HUES48 (cell line): ENCODE results near the gene FGF16.

Source experiments
- H3K27ac ChIP-seq: one replicate; pipeline ENCODE4 v1.7.0; 2013; ENCODE audit warnings: low read depth, low read length, inconsistent platforms
- H3K27me3 ChIP-seq: 2 replicates; pipeline ENCODE4 v1.6.1; 2013; ENCODE audit warnings: mild to moderate bottlenecking, low read length; ENCODE audit not compliant: control insufficient read depth, insufficient read depth
- H3K36me3 ChIP-seq: 2 replicates; pipeline ENCODE4 v1.6.1; 2013; ENCODE audit warnings: low read length; ENCODE audit not compliant: control insufficient read depth, insufficient read depth
- H3K4me1 ChIP-seq: 2 replicates; pipeline ENCODE4 v1.6.1; 2013; ENCODE audit warnings: mild to moderate bottlenecking, low read length; ENCODE audit not compliant: control insufficient read depth, insufficient read depth
- H3K4me3 ChIP-seq: 2 replicates; pipeline ENCODE4 v1.5.1; 2013; ENCODE audit warnings: mild to moderate bottlenecking, low read depth, low read length
- H3K9ac ChIP-seq: 2 replicates; pipeline ENCODE4 v1.6.1; 2013; ENCODE audit warnings: mild to moderate bottlenecking, low read depth, low read length, moderate library complexity
- H3K9me3 ChIP-seq: 2 replicates; pipeline ENCODE4 v1.6.1; 2013; ENCODE audit warnings: low read length; ENCODE audit not compliant: control insufficient read depth, insufficient read depth

Gene FGF16

DNA sequence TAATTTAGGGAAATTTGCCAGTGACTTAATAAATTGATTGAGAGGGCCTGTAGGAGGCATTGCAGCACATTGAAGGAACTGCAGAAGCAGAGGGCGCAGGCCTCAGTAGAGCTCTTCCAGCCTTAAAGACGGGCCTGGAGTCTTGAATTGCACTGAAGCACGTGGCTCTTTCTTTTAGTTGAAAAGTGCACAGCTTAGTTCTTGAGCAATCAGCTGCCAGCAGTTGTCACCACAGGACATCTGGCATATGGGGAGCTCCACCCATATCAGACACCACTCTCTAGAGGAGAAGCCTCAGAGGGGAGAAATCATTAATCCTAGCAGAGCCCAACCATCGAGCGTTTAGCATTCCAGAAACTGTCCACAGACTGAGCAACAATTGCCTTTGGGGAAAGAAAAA is 16.0 kb upstream of the FGF16 start:
- Histone ChIP-seq H3K9ac (no peak overlapping the region), H3K27ac (no peak overlapping the region), H3K36me3 (no peaks in the 10 kb centered on the region), H3K4me3 (no peak overlapping the region), H3K4me1 (no peaks in the 10 kb centered on the region), H3K27me3 (no peaks in the 10 kb centered on the region), H3K9me3 (peaks cover 28% of the 10 kb centered on the region; the same call in 1 of the 2 replicates)

DNA sequence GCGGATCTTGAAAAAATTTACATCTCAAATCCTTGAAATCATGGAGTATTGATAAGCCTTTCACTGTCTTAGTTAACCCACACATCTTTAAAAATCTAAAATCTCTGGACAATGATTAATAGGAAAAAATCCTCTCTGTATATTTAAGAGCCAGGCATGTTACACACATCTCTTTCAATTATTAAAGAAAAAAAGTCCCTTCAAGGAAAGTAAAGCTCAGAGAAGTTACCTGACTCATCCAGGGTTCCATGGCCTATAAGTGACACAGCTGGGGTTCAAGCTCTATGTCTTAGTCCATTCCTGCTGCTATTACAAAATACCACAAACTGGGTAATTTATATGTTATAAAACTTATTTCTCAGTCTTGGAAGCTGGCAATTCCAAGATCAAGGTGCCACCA is 14.2 kb upstream of the FGF16 start:
- Histone ChIP-seq H3K27me3 (no peaks in the 10 kb centered on the region), H3K36me3 (no peaks in the 10 kb centered on the region), H3K9me3 (peaks cover 21% of the 10 kb centered on the region; the same call in 1 of the 2 replicates), H3K27ac (no peak overlapping the region), H3K9ac (no peak overlapping the region), H3K4me1 (no peaks in the 10 kb centered on the region), H3K4me3 (no peak overlapping the region)

GRCh38 chrX:77434962-77435361 is 12.2 kb upstream of the FGF16 start:
- Histone ChIP-seq H3K36me3 (no peaks in the 10 kb centered on the region), H3K4me1 (no peaks in the 10 kb centered on the region), H3K27ac (no peak overlapping the region), H3K4me3 (no peak overlapping the region), H3K27me3 (no peaks in the 10 kb centered on the region), H3K9me3 (peaks cover 16% of the 10 kb centered on the region), H3K9ac (no peak overlapping the region)

GRCh38 chrX:77436271-77436670 is 10.9 kb upstream of the FGF16 start:
- Histone ChIP-seq H3K36me3 (no peaks in the 10 kb centered on the region), H3K4me1 (no peaks in the 10 kb centered on the region), H3K27me3 (no peaks in the 10 kb centered on the region), H3K9ac (no peak overlapping the region), H3K9me3 (peaks cover 23% of the 10 kb centered on the region), H3K27ac (no peak overlapping the region), H3K4me3 (no peak overlapping the region)

GRCh38 chrX:77436682-77437081 is 10.5 kb upstream of the FGF16 start:
- Histone ChIP-seq H3K4me3 (no peak overlapping the region), H3K9ac (no peak overlapping the region), H3K9me3 (peaks cover 24% of the 10 kb centered on the region)

GRCh38 chrX:77440330-77440729 is 6.9 kb upstream of the FGF16 start:
- Histone ChIP-seq H3K4me3 (no peak overlapping the region), H3K27me3 (no peaks in the 10 kb centered on the region), H3K36me3 (no peaks in the 10 kb centered on the region), H3K27ac (no peak overlapping the region), H3K9me3 (peaks cover 36% of the 10 kb centered on the region), H3K9ac (no peak overlapping the region), H3K4me1 (peaks cover 5% of the 10 kb centered on the region; the same call in 1 of the 2 replicates)

More at GRCh38 chrX:77436682-77437081, 10.5 kb upstream of the FGF16 start:
- Histone ChIP-seq H3K27ac (no peak overlapping the region), H3K27me3 (no peaks in the 10 kb centered on the region), H3K4me1 (0 out of 2 replicates have a peak, but pooled peaks cover 2% of the 10 kb centered on the region), H3K36me3 (no peaks in the 10 kb centered on the region)

GRCh38 chrX:77441033-77441432 is 6.2 kb upstream of the FGF16 start:
- H3K9ac ChIP-seq, result no peak overlapping the region
- H3K27ac ChIP-seq, result no peak overlapping the region
- no peak overlapping the region for H3K4me3 ChIP-seq
- peaks cover 5% of the 10 kb centered on the region; the same call in 1 of the 2 replicates for H3K4me1 ChIP-seq
- no peaks in the 10 kb centered on the region for H3K36me3 ChIP-seq
- peaks cover 41% of the 10 kb centered on the region for H3K9me3 ChIP-seq
- no peaks in the 10 kb centered on the region; the same call in 1 of the 2 replicates for H3K27me3 ChIP-seq

- H3K27ac ChIP-seq, result no peak overlapping the region
- H3K36me3 ChIP-seq, result no peaks in the 10 kb centered on the region
- H3K4me1 ChIP-seq, result peaks cover 5% of the 10 kb centered on the region; the same call in 1 of the 2 replicates
- H3K27me3 ChIP-seq, result peaks cover 4% of the 10 kb centered on the region; the same call in 1 of the 2 replicates
- no peak overlapping the region for H3K4me3 ChIP-seq
- H3K9me3 ChIP-seq, result peaks cover 44% of the 10 kb centered on the region
- no peak overlapping the region for H3K9ac ChIP-seq
Measured at GRCh38 chrX:77441479-77441878, 5.7 kb upstream of the FGF16 start.

DNA sequence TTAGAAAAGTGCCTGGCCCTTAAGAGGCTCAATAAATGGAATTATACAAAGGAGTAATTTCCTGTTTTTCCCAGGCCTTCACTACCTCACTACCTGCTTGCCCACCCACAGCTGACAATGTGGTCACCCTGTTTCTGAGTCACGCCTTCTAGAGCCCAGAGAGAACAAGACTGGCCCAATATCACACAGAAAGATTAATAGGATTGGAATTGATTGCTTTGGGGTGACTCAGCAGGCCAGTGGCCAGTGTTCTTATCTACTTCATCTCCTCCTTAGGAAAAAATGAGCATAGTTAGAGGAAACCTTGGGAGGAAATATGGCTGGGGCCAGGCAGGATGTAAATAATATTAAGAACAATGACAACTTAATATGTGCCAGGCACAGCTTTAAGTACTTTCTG is 4.5 kb upstream of the FGF16 start:
- peaks cover 14% of the 10 kb centered on the region; the same call in 1 of the 2 replicates for H3K27me3 ChIP-seq
- no peak overlapping the region for H3K4me3 ChIP-seq
- H3K36me3 ChIP-seq, result no peaks in the 10 kb centered on the region
- peaks cover 5% of the 10 kb centered on the region; the same call in 1 of the 2 replicates for H3K4me1 ChIP-seq
- no peak overlapping the region for H3K9ac ChIP-seq
- H3K9me3 ChIP-seq, result peaks cover 44% of the 10 kb centered on the region
- H3K27ac ChIP-seq, result no peak overlapping the region

DNA sequence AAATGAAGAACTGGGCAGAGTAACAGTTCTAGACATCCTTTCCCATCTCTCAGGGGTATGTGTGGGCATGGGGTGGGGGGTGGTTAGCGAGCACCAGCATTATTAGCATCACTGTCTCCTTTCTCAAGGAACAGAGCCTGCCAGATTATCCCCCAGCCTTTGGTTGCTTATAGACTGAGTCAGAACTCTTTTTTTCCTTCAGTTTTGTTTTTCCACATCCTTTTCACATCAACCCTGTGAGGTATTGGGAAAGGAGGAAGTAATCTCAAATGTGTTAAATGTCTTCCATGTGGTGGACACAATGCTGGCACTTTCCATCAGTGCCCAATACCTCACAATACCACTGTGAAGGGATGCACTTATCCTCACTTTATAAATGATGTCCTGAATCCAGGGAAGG is 3.1 kb upstream of the FGF16 start:
- Histone ChIP-seq H3K27ac (no peak overlapping the region), H3K4me1 (peaks cover 5% of the 10 kb centered on the region; the same call in 1 of the 2 replicates), H3K36me3 (no peaks in the 10 kb centered on the region), H3K27me3 (peaks cover 21% of the 10 kb centered on the region; the same call in 1 of the 2 replicates), H3K4me3 (no peak overlapping the region), H3K9ac (no peak overlapping the region), H3K9me3 (peaks cover 42% of the 10 kb centered on the region)

GRCh38 chrX:77444545-77444944 is 2.6 kb upstream of the FGF16 start:
- Histone ChIP-seq H3K4me1 (peaks cover 5% of the 10 kb centered on the region; the same call in 1 of the 2 replicates), H3K4me3 (no peak overlapping the region), H3K36me3 (no peaks in the 10 kb centered on the region), H3K9ac (no peak overlapping the region), H3K27ac (no peak overlapping the region), H3K27me3 (peaks cover 21% of the 10 kb centered on the region; the same call in 1 of the 2 replicates), H3K9me3 (peaks cover 42% of the 10 kb centered on the region)
